Activated naive CD8-positive, alpha-beta T cell treated with anti-CD3 and anti-CD28 coated beads, Interleukin-2, amount 50 U/mL, for 16 hours (primary cell): ENCODE results near the gene TRIO.
"Not testable (repeated sequence)": the region's sequence is repeated elsewhere in the genome, so short reads cannot be mapped to it uniquely, and the experiment has no call there.

ENCODE experiments used
- DNase-seq: peaks from one replicate; pipeline ENCODE4 v3.0.0-alpha.2; 2020; ENCODE audit warnings: low read depth, low spot score

TRIO gene

GRCh38 chr5:14431534-14431933, 288.4 kb downstream of the TRIO start:
- no peak for DNase-seq

GRCh38 chr5:14432931-14433589, 289.9 kb downstream of the TRIO start:
- no peak for DNase-seq

DNA sequence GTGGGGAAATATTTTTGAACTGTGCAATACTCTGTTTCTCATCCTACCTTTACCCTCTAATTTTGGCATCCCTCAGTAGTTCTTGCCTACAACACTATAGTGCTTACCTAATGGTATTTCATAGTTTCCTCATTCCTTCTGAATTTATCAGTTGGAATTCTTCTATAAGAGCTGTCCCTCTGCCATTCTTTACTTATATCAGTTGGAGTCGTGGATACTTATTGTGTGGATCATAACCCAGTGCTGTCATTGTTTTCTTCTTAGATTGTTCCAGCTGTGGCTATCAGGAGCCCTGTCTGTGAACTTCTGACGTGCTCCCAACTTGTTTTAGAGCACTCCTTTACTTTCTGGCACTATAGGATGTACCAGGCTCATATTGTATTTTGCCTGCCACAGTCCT, 292.3 kb downstream of the TRIO start:
- DNase-seq = no peak

- DNase-seq = not testable (repeated sequence)
Measured at GRCh38 chr5:14436122-14436521, 293.0 kb downstream of the TRIO start.

DNA sequence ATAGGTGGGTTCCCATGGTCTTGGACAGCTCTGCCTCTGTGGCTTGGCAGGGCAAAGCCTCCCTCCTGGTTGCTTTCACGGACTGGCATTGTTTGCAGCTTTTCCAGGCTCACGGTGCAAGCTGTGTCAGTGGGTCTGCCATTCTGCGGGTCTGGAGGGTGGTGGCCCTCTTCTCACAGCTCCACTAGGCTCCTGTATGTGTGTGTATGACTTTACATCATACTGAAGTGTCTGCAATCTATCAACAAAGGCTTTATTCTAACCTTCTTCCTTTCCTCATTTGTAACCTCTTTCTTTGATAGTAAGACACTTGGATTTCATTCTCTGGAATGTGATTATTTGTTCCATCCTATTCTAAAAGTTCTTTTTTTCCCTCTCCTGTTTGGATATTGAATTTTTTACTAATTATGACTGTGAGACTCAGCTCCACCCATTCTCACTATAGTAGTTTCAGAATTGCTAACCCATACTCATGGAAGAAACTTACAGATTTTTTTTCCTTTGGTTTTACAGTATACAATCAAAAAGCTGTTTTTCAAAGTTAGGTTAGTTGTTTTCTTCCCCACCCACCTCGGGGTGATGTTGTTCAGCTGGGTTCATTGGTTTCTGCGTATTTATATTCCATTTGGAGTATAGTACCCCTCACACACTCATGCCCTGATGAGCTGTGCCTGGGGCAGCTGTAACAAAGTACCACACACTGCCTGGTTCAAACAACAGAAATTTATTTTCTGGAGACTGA, 293.8 kb downstream of the TRIO start:
- no peak for DNase-seq

- DNase-seq = no peak
Measured at GRCh38 chr5:14438195-14438606, 295.1 kb downstream of the TRIO start.

- no peak for DNase-seq
Measured at GRCh38 chr5:14439087-14439871, 296.1 kb downstream of the TRIO start.

DNA sequence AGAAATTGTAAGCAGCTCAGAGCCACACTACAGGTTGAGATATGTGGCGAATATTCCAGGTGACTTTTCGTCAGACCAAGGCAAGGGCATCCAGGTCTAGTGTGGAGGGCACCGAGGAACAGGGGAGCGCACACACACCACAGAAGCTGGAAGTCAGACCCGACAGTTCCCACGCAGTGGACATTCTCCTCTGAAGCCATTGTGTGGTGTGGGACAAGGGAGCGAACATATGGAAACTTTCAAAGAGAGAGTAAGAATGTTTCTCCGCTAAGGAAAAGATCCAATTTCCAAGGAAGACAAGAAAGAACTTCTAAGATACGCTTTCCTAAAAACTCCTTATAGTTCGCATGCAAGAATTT, 297.1 kb downstream of the TRIO start:
- DNase-seq = no peak

GRCh38 chr5:14440582-14441431, 297.7 kb downstream of the TRIO start:
- DNase-seq = no peak

- DNase-seq = no peak
Measured at GRCh38 chr5:14441641-14442040, 298.5 kb downstream of the TRIO start.

DNA sequence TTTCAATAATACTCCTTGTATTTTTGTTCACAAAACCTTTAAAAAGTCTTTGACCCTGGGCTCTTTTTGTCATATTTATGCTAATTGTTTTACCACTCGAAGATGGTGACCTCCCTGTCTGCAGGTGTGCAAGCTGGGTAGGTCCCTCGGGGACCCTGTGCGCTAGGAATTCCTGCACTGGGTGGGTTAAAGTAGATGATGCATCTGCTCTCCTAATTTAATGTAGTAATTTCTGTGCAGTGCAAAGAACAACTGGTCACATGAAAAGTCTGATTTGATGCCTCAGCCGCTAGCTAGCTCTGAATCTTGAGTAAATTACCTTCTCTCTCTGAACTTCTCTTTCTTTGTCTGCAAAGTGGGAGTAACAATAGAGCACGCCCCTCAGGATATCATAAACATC, 299.4 kb downstream of the TRIO start:
- no peak for DNase-seq

- DNase-seq = no peak
Measured at GRCh38 chr5:14443671-14444093, 300.5 kb downstream of the TRIO start.

DNA sequence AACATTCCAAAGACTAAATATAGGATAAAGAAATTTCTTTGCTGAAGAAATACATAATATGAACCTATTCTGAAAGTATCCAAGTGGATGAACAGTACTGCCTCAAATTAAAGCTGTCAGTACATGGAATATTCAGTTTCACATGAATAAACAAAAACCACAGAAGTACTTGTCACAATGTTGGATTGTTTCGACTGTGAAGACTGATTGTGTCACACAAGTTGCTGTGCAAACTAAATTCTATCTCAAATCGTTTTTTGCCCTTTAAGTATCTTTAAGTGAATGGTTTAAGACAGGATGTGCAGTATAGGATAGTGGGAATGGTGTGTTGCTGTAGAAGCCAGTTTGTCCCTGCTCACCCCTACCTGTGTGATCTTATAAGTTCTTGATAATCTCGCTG, 301.0 kb downstream of the TRIO start:
- no peak for DNase-seq

DNA sequence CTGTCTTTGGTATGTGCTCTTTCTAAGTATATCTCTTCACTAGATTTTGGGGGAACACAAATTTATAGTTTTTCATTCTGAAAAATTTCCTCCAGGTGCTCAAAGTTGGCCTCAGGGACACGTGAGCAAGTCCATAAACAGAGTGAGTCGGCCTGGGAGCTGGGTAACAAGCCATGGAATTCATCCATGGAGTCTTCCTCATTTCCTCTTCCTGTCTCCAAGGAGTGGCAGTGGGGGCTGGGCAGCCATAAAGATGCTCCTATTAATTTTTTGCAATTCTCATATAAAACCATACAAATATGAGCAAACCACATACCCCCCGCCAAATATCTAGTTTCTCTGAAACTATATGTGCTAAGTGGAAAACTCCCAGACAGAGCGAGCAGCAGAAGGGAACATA, 301.9 kb downstream of the TRIO start:
- no peak for DNase-seq

- DNase-seq = no peak
Measured at GRCh38 chr5:14445576-14446290, 302.6 kb downstream of the TRIO start.

- no peak for DNase-seq
Measured at GRCh38 chr5:14447958-14448911, 305.1 kb downstream of the TRIO start.

- no peak for DNase-seq
Measured at GRCh38 chr5:14449052-14449661, 306.0 kb downstream of the TRIO start.

- no peak for DNase-seq
Measured at GRCh38 chr5:14450018-14450524, 306.9 kb downstream of the TRIO start.

DNA sequence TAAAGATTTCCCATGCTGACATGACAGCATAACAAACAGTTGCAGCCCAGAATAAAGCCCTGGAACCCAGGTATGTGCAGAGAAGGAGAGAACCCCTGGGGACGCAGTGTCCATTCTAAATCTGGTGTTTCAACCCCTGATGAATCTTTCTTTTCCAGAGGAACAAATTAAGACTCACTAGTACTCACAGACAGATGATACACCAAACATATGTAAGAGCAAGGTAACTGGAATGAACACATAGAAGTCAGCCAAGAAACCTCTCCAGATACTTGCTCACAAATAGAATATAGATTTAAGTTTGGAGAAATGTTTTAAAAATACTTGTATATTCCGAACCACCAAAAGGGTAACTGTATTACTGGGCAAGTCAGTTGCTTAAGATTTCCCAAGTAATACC, 307.6 kb downstream of the TRIO start:
- no peak for DNase-seq
